Head of caudate nucleus (tissue), 42 donors: ENCODE results near the gene FIGN.

Experiments
- DNase-seq, 42 donors: peaks; one replicate each; pipeline versions ENCODE4 v3.0.0 to v3.0.0-alpha.2; 2020 to 2021; ENCODE audit warnings: mixed read lengths in 7 of 42
- intact Hi-C: fragments of 100-400 bp; cut with DNase I; formaldehyde crosslinking; loops from one replicate; pipeline ENCODE4 v1.15.0; 2022

FIGN gene

GRCh38 chr2:163551616-163552373, 184.0 kb downstream of the FIGN start:
- intact Hi-C loops, result no loop called here
- no peak for DNase-seq

GRCh38 chr2:163548970-163549369, 186.8 kb downstream of the FIGN start:
- intact Hi-C loops, result no loop called here

More at GRCh38 chr2:163548970-163549369, 186.8 kb downstream of the FIGN start:
- DNase-seq, result no peak
